Measurements from ENCODE around the gene POLR2C. TPM values are rescaled to one million over a fixed set of nuclear protein-coding genes. Genes with fewer than 3 reads are reported as not detected.

POLR2C gene
- total RNA-seq: 100 to 1,000 TPM in 1 of 2 donors, 10 to 100 TPM in 1; 99.6 to 182 TPM

GRCh38 chr16:57462209-57462977 is at the start of gene POLR2C:
Gene POLR2C (plus strand): TSS chr16:57462679. CDS start chr16:57462725, 46 bp downstream.
- WGBS: 1% methylated on average over 43 of the region's 47 CpGs
- Histone ChIP-seq H3K27ac (peak within 1 kb of the TSS; percentile 81 to 90), H3K9me3 (no peaks in the 10 kb centered on the region), H3K4me3 (peak within 1 kb of the TSS; percentile 94 to 98), H3K36me3 (peaks cover 0 to 17% of the 10 kb centered on the region in 2 donors), H3K27me3 (replicated peaks; ENCODE audit: insufficient read depth) (no peaks in the 10 kb centered on the region), H3K4me1 (replicated peaks) (no peaks in the 10 kb centered on the region)
- intact Hi-C loops (cut with DNase I): no loop called here
- DNase-seq (ENCODE audit: low spot score): peak; percentile 71
- peak; percentile 71 to 97 (median 94) for TF ChIP-seq CTCF (IDR thresholded peaks at IDR 0.05)
- TF ChIP-seq POLR2AphosphoS5 (IDR thresholded peaks at IDR 0.05): peak; percentile 93
- peak; percentile 65 for TF ChIP-seq POLR2A (IDR thresholded peaks at IDR 0.05)

- H3K9me3 ChIP-seq: no peaks in the 10 kb centered on the region
- no peak for DNase-seq (ENCODE audit: low spot score)
- no peak overlapping the region for H3K27ac ChIP-seq
- no peaks in the 10 kb centered on the region for H3K27me3 ChIP-seq (replicated peaks; ENCODE audit: insufficient read depth)
- no peak for TF ChIP-seq POLR2A (IDR thresholded peaks at IDR 0.05)
- TF ChIP-seq POLR2AphosphoS5 (IDR thresholded peaks at IDR 0.05): no peak
- TF ChIP-seq CTCF (IDR thresholded peaks at IDR 0.05): no peak
- no peaks in the 10 kb centered on the region for H3K36me3 ChIP-seq
- 91% methylated on average over 5 of the region's 5 CpGs for WGBS
- intact Hi-C loops (cut with DNase I): loop anchor here (10.0 kb wide), 1 partner anchor 229 kb away; the partner anchor contains the start of genes PSME3IP1 and RSPRY1
- no peaks in the 10 kb centered on the region for H3K4me1 ChIP-seq (replicated peaks)
- no peak overlapping the region for H3K4me3 ChIP-seq
Measured at GRCh38 chr16:57413301-57413730, 49.2 kb upstream of the POLR2C start.

GRCh38 chr16:57413733-57414132 is 48.7 kb upstream of the POLR2C start:
- Histone ChIP-seq H3K36me3 (no peaks in the 10 kb centered on the region), H3K4me3 (no peak overlapping the region), H3K9me3 (no peaks in the 10 kb centered on the region), H3K27ac (no peak overlapping the region), H3K4me1 (replicated peaks) (no peaks in the 10 kb centered on the region), H3K27me3 (replicated peaks; ENCODE audit: insufficient read depth) (no peaks in the 10 kb centered on the region)
- no peak for DNase-seq (ENCODE audit: low spot score)
- TF ChIP-seq CTCF (IDR thresholded peaks at IDR 0.05) (no peak), POLR2A (IDR thresholded peaks at IDR 0.05) (no peak), POLR2AphosphoS5 (IDR thresholded peaks at IDR 0.05) (no peak)
- intact Hi-C loops (cut with DNase I): loop anchor here (10.0 kb wide), 1 partner anchor 229 kb away; the partner anchor contains the start of genes PSME3IP1 and RSPRY1
- 80% methylated on average over 7 of the region's 7 CpGs for WGBS

GRCh38 chr16:57416084-57416483 is 46.4 kb upstream of the POLR2C start:
- Histone ChIP-seq H3K36me3 (no peaks in the 10 kb centered on the region), H3K27me3 (replicated peaks; ENCODE audit: insufficient read depth) (no peaks in the 10 kb centered on the region), H3K4me3 (no peak overlapping the region), H3K4me1 (replicated peaks) (no peaks in the 10 kb centered on the region), H3K9me3 (no peaks in the 10 kb centered on the region), H3K27ac (no peak overlapping the region)
- no peak for TF ChIP-seq POLR2AphosphoS5 (IDR thresholded peaks at IDR 0.05)
- TF ChIP-seq POLR2A (IDR thresholded peaks at IDR 0.05): no peak
- no peak for TF ChIP-seq CTCF (IDR thresholded peaks at IDR 0.05)
- intact Hi-C loops (cut with DNase I): loop anchor here (5.0 to 10.0 kb wide), 3 partner anchors 39 to 324 kb away; partner anchors contain the start of genes CPNE2, PSME3IP1 and RSPRY1
- 89% methylated on average over 16 of the region's 16 CpGs for WGBS
- no peak for DNase-seq (ENCODE audit: low spot score)
